Motor neuron (in vitro differentiated cells): Measurements from ENCODE around the gene MBP. TPM values are rescaled to one million over a fixed set of nuclear protein-coding genes. Genes with fewer than 3 reads are reported as not detected.

Source experiments
- ATAC-seq, 8 experiments: fragments of 200-7000 bp; cut with Tn5 transposase; replicated peaks in 6 of 8; 2 replicates each; pipeline ENCODE4 v1.8.0; 2021; ENCODE audit warnings: mild to moderate bottlenecking in 8 of 8, moderate library complexity in 8 of 8
- H3K27ac ChIP-seq, 2 donors: fragments of 250-450 bp; sonication (Bioruptor Pico); 2 replicates each; pipeline ENCODE4 v1.9.0; 2021; ENCODE audit warnings: antibody characterized with exemption in 2 of 2, mild to moderate bottlenecking in 2 of 2, moderate library complexity in 1 of 2
- H3K4me1 ChIP-seq, 2 donors: fragments of 250-450 bp; sonication (Bioruptor Pico); replicated peaks in 1 of 2; 2 replicates each; pipeline ENCODE4 v1.6.1; 2021; ENCODE audit warnings: antibody characterized with exemption in 2 of 2, mild to moderate bottlenecking in 2 of 2, moderate library complexity in 1 of 2
- H3K4me3 ChIP-seq, 5 donors: fragments of 250-450 bp; sonication (Bioruptor Pico); 2 replicates each; pipeline ENCODE4 v1.9.0; 2021; ENCODE audit warnings: antibody characterized with exemption in 5 of 5, mild to moderate bottlenecking in 5 of 5, moderate library complexity in 4 of 5
- WGBS, 10 experiments: fragments of 450-650 bp; shearing (Covaris generic); methylation state at CpG; one replicate each; pipeline ENCODE4 v1.0.0; 2022; 5-methylcytosine and 5-hydroxymethylcytosine counted together
- in situ Hi-C, 9 experiments: fragments of 400-800 bp; cut with MboI; loops; one replicate each; pipeline ENCODE4 v1.15.0; 2021; ENCODE audit warnings: low sequenced_read_pairs in 9 of 9, low pct_unique_long_range_greater_than_20kb in 2 of 9; ENCODE audit not compliant: unreplicated experiment in 9 of 9
- total RNA-seq, 8 experiments: library from RNA; unstranded; fragments of 300-600 nt; gene quantifications; 2 replicates each; pipeline versions ENCODE4 v1.2.3 to v1.2.4, GENCODE V29; 2022

The MBP gene
- total RNA-seq, 8 experiments from 2014 or later: 1.6 to 52.1 (median 4.0) TPM

GRCh38 chr18:77072566-77072965 lies 60.0 kb downstream of the MBP start:
- Histone ChIP-seq H3K4me1 (peaks cover 7 to 9% of the 10 kb centered on the region in 2 donors), H3K27ac (no peak overlapping the region), H3K4me3 (no peak overlapping the region)
- ATAC-seq: no peak
- in situ Hi-C loops: no loop called here
- WGBS, 10 experiments: 89 to 100% (median 97%) methylated on average over 1 to 7 of the region's 7 CpGs; no CpG with 5 or more reads in 3 of the 10 experiments

GRCh38 chr18:77071711-77072292 lies 60.8 kb downstream of the MBP start:
- WGBS, 10 experiments: 15 to 100% (median 87%) methylated on average over 1 to 10 of the region's 10 CpGs

GRCh38 chr18:77071061-77071460 lies 61.5 kb downstream of the MBP start:
- H3K4me1 ChIP-seq: peaks cover 8 to 13% of the 10 kb centered on the region in 2 donors
- H3K4me3 ChIP-seq: no peak overlapping the region
- in situ Hi-C loops: no loop called here
- ATAC-seq: no peak
- WGBS, 10 experiments: 50 to 94% (median 83%) methylated on average over 1 to 2 of the region's 2 CpGs; no CpG with 5 or more reads in 1 of the 10 experiments
- no peak overlapping the region for H3K27ac ChIP-seq

More at GRCh38 chr18:77071711-77072292, 60.8 kb downstream of the MBP start:
- Histone ChIP-seq H3K27ac (no peak overlapping the region), H3K4me3 (no peak overlapping the region), H3K4me1 (peaks cover 8 to 13% of the 10 kb centered on the region in 2 donors)
- peak; percentile 24 to 84 (median 40) for ATAC-seq
- in situ Hi-C loops: no loop called here

GRCh38 chr18:77070627-77071026 lies 62.0 kb downstream of the MBP start:
- ATAC-seq: no peak
- in situ Hi-C loops: no loop called here
- Histone ChIP-seq H3K4me1 (peaks cover 8 to 13% of the 10 kb centered on the region in 2 donors), H3K4me3 (no peak overlapping the region), H3K27ac (no peak overlapping the region)
- WGBS, 10 experiments: 80 to 99% (median 93%) methylated on average over 3 to 11 of the region's 16 CpGs; no CpG with 5 or more reads in 3 of the 10 experiments

GRCh38 chr18:77069931-77070330 lies 62.7 kb downstream of the MBP start:
- 83 to 100% (median 97%) methylated on average over 1 to 13 of the region's 13 CpGs for WGBS, 10 experiments
- ATAC-seq: no peak
- H3K4me1 ChIP-seq: peaks cover 8 to 13% of the 10 kb centered on the region in 2 donors
- H3K4me3 ChIP-seq: no peak overlapping the region
- in situ Hi-C loops: no loop called here
- no peak overlapping the region for H3K27ac ChIP-seq

- Histone ChIP-seq H3K4me1 (peaks cover 8 to 13% of the 10 kb centered on the region in 2 donors), H3K4me3 (no peak overlapping the region), H3K27ac (no peak overlapping the region)
- ATAC-seq: no peak
- in situ Hi-C loops: no loop called here
- 74 to 97% (median 90%) methylated on average over 3 to 13 of the region's 14 CpGs for WGBS, 10 experiments
These were observed 63.1 kb downstream of the MBP start for GRCh38 chr18:77069482-77069881.

GRCh38 chr18:77068321-77069312 lies 64.0 kb downstream of the MBP start:
- Histone ChIP-seq H3K4me1 (peaks cover 8 to 13% of the 10 kb centered on the region in 2 donors), H3K27ac (no peak overlapping the region), H3K4me3 (no peak overlapping the region)
- WGBS, 10 experiments: 14 to 100% (median 73%) methylated on average over 1 to 12 of the region's 15 CpGs; no CpG with 5 or more reads in 1 of the 10 experiments
- in situ Hi-C loops: no loop called here
- no peak for ATAC-seq

- in situ Hi-C loops: no loop called here
- Histone ChIP-seq H3K27ac (no peak overlapping the region), H3K4me1 (peaks cover 8 to 13% of the 10 kb centered on the region in 2 donors), H3K4me3 (no peak overlapping the region)
- ATAC-seq: peak; percentile 80 to 97 (median 92)
- WGBS, 10 experiments: 0 to 100% (median 84%) methylated on average over 1 to 9 of the region's 14 CpGs; no CpG with 5 or more reads in 2 of the 10 experiments
These were observed 65.1 kb downstream of the MBP start for GRCh38 chr18:77067291-77068061.

GRCh38 chr18:77066689-77067088 lies 65.9 kb downstream of the MBP start:
- Histone ChIP-seq H3K4me1 (peaks cover 8 to 13% of the 10 kb centered on the region in 2 donors), H3K27ac (no peak overlapping the region), H3K4me3 (no peak overlapping the region)
- WGBS, 10 experiments: 84 to 94% (median 89%) methylated on average over 4 to 8 of the region's 9 CpGs; no CpG with 5 or more reads in 4 of the 10 experiments
- no peak for ATAC-seq
- in situ Hi-C loops: no loop called here

GRCh38 chr18:77066101-77066500 lies 66.5 kb downstream of the MBP start:
- WGBS, 10 experiments: 90 to 100% (median 99%) methylated on average over 1 to 9 of the region's 9 CpGs; no CpG with 5 or more reads in 1 of the 10 experiments
- Histone ChIP-seq H3K4me3 (no peak overlapping the region), H3K4me1 (peaks cover 8 to 13% of the 10 kb centered on the region in 2 donors), H3K27ac (no peak overlapping the region)
- ATAC-seq: no peak
- in situ Hi-C loops: no loop called here

- 9 to 100% (median 83%) methylated on average over 1 to 11 of the region's 13 CpGs for WGBS, 10 experiments
- Histone ChIP-seq H3K4me1 (peaks cover 8 to 13% of the 10 kb centered on the region in 2 donors), H3K4me3 (no peak overlapping the region), H3K27ac (no peak overlapping the region)
- peak in 2 of 8 experiments; percentile 39 to 45 for ATAC-seq
- in situ Hi-C loops: no loop called here
These were observed 67.2 kb downstream of the MBP start for GRCh38 chr18:77065221-77065981.

GRCh38 chr18:77063260-77063659 lies 69.3 kb downstream of the MBP start:
- Histone ChIP-seq H3K4me3 (no peak overlapping the region), H3K27ac (no peak overlapping the region), H3K4me1 (peaks cover 9% of the 10 kb centered on the region in 2 donors)
- WGBS, 10 experiments: 73 to 94% (median 89%) methylated on average over 1 to 6 of the region's 7 CpGs; no CpG with 5 or more reads in 1 of the 10 experiments
- in situ Hi-C loops: no loop called here
- ATAC-seq: no peak
